GM12873 (cell line): Measurements from ENCODE around the gene RPH3AL.

Experiments
- CTCF ChIP-seq: IDR thresholded peaks from 2 replicates; pipeline ENCODE4 v1.5.1; 2012; ENCODE audit warnings: low read depth, mild to moderate bottlenecking, moderate library complexity, low read length, control low read depth; ENCODE audit not compliant: insufficient read depth; ENCODE audit errors: missing control alignments

Gene RPH3AL

GRCh38 chr17:323181-323580, 29.4 kb downstream of the RPH3AL start:
- TF ChIP-seq CTCF, result no peak

GRCh38 chr17:322006-322780, 30.4 kb downstream of the RPH3AL start:
- TF ChIP-seq CTCF, result no peak

GRCh38 chr17:321386-321941, 31.1 kb downstream of the RPH3AL start:
- no peak for TF ChIP-seq CTCF

GRCh38 chr17:320809-321385, 31.7 kb downstream of the RPH3AL start:
- no peak for TF ChIP-seq CTCF

- no peak for TF ChIP-seq CTCF
Observed at GRCh38 chr17:320139-320538, 32.5 kb downstream of the RPH3AL start.

DNA sequence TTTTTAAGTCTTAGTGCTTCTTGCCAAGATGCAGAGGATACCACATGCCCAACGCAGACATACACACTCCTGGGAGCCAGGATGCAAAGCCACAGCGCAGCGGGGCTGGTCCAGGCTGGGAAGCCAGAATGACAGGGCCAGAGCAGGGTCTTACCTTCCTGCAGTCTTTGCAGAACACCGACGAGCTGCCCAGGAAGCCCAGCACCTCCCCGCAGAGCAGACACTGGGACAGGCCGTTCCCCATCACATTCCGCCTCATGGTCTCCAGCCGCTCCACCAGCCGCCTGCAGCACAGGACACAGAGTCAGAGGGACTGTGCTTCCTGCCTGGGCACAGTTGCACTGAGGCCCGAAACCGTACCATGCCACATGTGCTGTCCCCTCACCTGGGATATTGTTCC, 33.3 kb downstream of the RPH3AL start:
- TF ChIP-seq CTCF, result no peak

GRCh38 chr17:313911-314613, 38.5 kb downstream of the RPH3AL start:
- TF ChIP-seq CTCF, result no peak
